ENCODE results near the gene CCDC8.

The CCDC8 gene

DNA sequence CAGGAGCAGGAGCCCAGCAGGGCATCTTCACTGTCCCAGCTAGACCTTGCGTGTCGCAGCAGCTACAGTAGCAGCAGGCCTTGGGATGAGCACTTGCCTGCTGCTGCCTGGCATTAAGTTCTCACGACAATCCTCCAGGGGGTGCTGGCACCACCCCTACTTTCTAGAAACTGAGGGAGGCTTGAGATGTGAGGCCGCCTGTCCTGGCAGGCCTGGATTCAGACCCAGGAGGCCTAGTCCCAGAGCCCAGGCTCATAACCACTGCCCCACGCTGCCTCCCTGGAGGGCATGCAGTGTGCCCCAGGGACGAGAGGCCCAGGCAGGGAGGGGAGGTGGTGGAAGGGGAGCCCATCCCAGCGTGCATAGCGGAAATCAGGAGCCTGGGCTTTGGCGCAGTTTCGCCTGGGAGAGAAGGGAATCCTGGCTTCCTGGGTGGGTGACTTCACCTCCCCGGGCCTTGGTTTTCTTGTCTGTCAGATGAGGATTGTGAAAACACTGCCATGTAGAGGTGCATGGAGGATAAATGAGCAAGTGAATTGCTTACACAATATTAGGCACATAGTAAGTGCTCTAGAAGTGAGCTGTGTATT lies 40.4 kb downstream of the CCDC8 start:
- H3K4me3 ChIP-seq (ENCODE audit: low read depth, low read length): no peak overlapping the region
- no peak for DNase-seq (ENCODE audit: low read depth)
- TF ChIP-seq, protein P1, sequence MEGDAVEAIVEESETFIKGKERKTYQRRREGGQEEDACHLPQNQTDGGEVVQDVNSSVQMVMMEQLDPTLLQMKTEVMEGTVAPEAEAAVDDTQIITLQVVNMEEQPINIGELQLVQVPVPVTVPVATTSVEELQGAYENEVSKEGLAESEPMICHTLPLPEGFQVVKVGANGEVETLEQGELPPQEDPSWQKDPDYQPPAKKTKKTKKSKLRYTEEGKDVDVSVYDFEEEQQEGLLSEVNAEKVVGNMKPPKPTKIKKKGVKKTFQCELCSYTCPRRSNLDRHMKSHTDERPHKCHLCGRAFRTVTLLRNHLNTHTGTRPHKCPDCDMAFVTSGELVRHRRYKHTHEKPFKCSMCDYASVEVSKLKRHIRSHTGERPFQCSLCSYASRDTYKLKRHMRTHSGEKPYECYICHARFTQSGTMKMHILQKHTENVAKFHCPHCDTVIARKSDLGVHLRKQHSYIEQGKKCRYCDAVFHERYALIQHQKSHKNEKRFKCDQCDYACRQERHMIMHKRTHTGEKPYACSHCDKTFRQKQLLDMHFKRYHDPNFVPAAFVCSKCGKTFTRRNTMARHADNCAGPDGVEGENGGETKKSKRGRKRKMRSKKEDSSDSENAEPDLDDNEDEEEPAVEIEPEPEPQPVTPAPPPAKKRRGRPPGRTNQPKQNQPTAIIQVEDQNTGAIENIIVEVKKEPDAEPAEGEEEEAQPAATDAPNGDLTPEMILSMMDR (IDR thresholded peaks at IDR 0.05; ENCODE audit: low read depth, low read length, missing control alignments): no peak

GRCh38 chr19:46371371-46371901 lies 41.9 kb downstream of the CCDC8 start:
- no peak for DNase-seq (ENCODE audit: low read depth)
- no peak overlapping the region for H3K4me3 ChIP-seq (ENCODE audit: low read depth, low read length)
- TF ChIP-seq, protein P1 (IDR thresholded peaks at IDR 0.05; ENCODE audit: low read depth, low read length, missing control alignments): no peak

DNA sequence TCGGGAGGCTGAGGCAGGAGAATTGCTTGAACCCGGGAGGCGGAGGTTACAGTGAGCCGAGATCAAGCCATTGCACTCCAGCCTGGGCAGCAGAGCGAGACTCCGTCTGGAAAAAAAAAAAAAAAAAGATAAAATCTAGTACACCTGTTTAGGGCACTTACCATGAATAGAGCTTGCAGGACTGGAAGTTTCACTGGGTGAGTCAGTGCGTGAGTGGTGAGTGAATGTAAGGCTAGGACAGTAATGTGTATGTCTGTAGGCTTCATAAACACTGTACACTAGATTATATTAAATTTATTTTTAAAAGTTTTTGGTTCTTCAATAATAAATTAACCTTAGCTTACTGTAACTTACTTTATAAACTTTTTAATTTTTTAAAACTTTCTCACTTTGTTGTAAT lies 43.5 kb downstream of the CCDC8 start:
- H3K4me3 ChIP-seq (ENCODE audit: low read depth, low read length): no peak overlapping the region
- TF ChIP-seq, protein P1 (IDR thresholded peaks at IDR 0.05; ENCODE audit: low read depth, low read length, missing control alignments): no peak
- DNase-seq (ENCODE audit: low read depth): no peak

GRCh38 chr19:46368116-46368515 lies 45.2 kb downstream of the CCDC8 start:
- no peak overlapping the region for H3K4me3 ChIP-seq (ENCODE audit: low read depth, low read length)
- TF ChIP-seq, protein P1 (IDR thresholded peaks at IDR 0.05; ENCODE audit: low read depth, low read length, missing control alignments): no peak
- no peak for DNase-seq (ENCODE audit: low read depth)

DNA sequence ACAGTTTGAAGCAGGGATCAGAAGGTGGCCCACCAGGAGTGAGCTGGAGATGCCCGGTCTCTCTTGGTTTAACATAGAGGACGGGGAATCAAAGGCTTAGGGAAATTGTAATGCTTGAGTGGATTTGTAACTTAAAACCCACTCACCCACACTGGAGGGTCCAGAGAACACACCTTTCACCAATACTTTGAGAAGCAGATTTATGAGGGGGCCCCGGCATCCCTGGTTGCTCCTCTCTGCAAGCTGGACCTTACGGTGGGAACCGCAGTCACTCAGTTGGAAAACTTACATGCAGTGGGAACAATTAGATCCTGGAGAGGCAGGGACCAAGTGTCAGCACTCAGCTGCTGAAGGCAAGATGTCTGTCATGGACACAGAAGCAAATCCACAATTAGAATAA lies 45.9 kb downstream of the CCDC8 start:
- no peak overlapping the region for H3K4me3 ChIP-seq (ENCODE audit: low read depth, low read length)
- TF ChIP-seq, protein P1 (IDR thresholded peaks at IDR 0.05; ENCODE audit: low read depth, low read length, missing control alignments): no peak
- DNase-seq (ENCODE audit: low read depth): no peak

DNA sequence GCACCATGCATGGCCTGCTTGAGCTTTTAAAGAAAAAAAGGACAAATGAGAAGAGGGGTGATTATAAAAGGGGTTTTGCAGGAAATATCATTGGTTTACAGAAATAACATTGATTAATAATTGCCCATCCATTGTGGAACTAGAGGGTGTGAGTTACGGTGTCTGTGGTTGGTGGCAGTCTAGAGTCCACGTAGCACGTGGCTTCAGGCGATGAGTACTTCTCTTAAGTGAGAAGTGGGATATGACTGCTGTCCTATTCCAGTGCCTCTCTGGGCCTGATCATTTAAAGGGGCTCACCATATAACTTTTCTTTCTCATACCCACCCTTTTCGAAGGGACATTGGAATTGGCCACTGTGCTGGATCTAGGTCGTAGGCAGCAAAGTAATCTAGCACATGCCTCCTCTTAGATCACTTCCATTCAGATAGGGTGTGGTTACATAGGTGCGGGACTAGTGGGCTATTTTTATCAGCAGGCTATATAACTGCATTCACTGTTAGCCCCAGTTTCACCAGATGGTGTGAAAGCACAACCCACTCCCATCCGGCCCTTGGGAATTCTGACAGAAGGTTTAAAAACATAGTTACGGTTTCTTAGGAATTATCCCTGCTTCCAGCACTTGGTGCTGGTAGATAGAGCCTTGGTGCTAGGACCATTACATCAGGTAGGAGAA lies 46.6 kb downstream of the CCDC8 start:
- no peak overlapping the region for H3K4me3 ChIP-seq (ENCODE audit: low read depth, low read length)
- DNase-seq (ENCODE audit: low read depth): no peak
- TF ChIP-seq, protein P1 (IDR thresholded peaks at IDR 0.05; ENCODE audit: low read depth, low read length, missing control alignments): no peak
